HG02840 (cell line): ENCODE results near the gene EHHADH.
"Not testable (repeated sequence)": the region's sequence is repeated elsewhere in the genome, so short reads cannot be mapped to it uniquely, and the experiment has no call there.

Experiments
- ATAC-seq: cut with Tn5 transposase; IDR thresholded peaks from one replicate; pipeline ENCODE4 v1.9.1; 2021; ENCODE audit warnings: mild to moderate bottlenecking, moderate library complexity, moderate number of reproducible peaks; ENCODE audit not compliant: unreplicated experiment, low FRiP score

The EHHADH gene

GRCh38 chr3:185253133-185253532 is 716 bp downstream of the EHHADH start:
- ATAC-seq, result not testable (repeated sequence)

GRCh38 chr3:185251272-185251671 is 2.6 kb downstream of the EHHADH start:
- ATAC-seq, result no peak

GRCh38 chr3:185250653-185251052 is 3.2 kb downstream of the EHHADH start:
- ATAC-seq, result no peak

GRCh38 chr3:185250247-185250646 is 3.6 kb downstream of the EHHADH start:
- no peak for ATAC-seq

- no peak for ATAC-seq
Measured at GRCh38 chr3:185242642-185243041, 11.2 kb downstream of the EHHADH start.

GRCh38 chr3:185236969-185237368 is 16.9 kb downstream of the EHHADH start:
- ATAC-seq, result no peak

- ATAC-seq, result no peak
Measured at GRCh38 chr3:185233328-185233727, 20.5 kb downstream of the EHHADH start.

- ATAC-seq, result not testable (repeated sequence)
Measured at GRCh38 chr3:185226526-185226925, 27.3 kb downstream of the EHHADH start.

GRCh38 chr3:185225523-185225922 is 28.3 kb downstream of the EHHADH start:
- ATAC-seq, result no peak

- no peak for ATAC-seq
Measured at GRCh38 chr3:185225080-185225479, 28.8 kb downstream of the EHHADH start.

- no peak for ATAC-seq
Measured at GRCh38 chr3:185221203-185221602, 32.6 kb downstream of the EHHADH start.

GRCh38 chr3:185216607-185216958 is 37.3 kb downstream of the EHHADH start:
- ATAC-seq, result no peak

GRCh38 chr3:185215873-185216606 is 37.8 kb downstream of the EHHADH start:
- no peak for ATAC-seq

- ATAC-seq, result no peak
Measured at GRCh38 chr3:185212559-185212958, 41.3 kb downstream of the EHHADH start.

- ATAC-seq, result no peak
Measured at GRCh38 chr3:185212086-185212485, 41.8 kb downstream of the EHHADH start.

- no peak for ATAC-seq
Measured at GRCh38 chr3:185210621-185211142, 43.2 kb downstream of the EHHADH start.

- ATAC-seq, result no peak
Measured at GRCh38 chr3:185208823-185209222, 45.0 kb downstream of the EHHADH start.

GRCh38 chr3:185207931-185208746 is 45.7 kb downstream of the EHHADH start:
- peak; percentile 88 for ATAC-seq

- no peak for ATAC-seq
Measured at GRCh38 chr3:185207481-185207880, 46.4 kb downstream of the EHHADH start.

- no peak for ATAC-seq
Measured at GRCh38 chr3:185205865-185206264, 48.0 kb downstream of the EHHADH start.

- ATAC-seq, result no peak
Measured at GRCh38 chr3:185204894-185205293, 49.0 kb downstream of the EHHADH start.

- ATAC-seq, result no peak
Measured at GRCh38 chr3:185200639-185201038, 53.2 kb downstream of the EHHADH start.
